SK-N-MC (cell line): ENCODE results near the gene LINGO1.

Source experiments
- EZH2 ChIP-seq: fragments of 200-600 bp; sonication (generic); IDR thresholded peaks from one replicate; pipeline ENCODE4 v1.6.1; 2017; ENCODE audit warnings: antibody characterized with exemption
- POLR2AphosphoS5 ChIP-seq: IDR thresholded peaks from 2 replicates; pipeline ENCODE4 v1.6.1; 2012; ENCODE audit warnings: mild to moderate bottlenecking, low read depth, low read length, borderline replicate concordance

- TF ChIP-seq POLR2AphosphoS5 (no peak), EZH2 (no peak)
These were observed 12.8 kb downstream of the LINGO1 start for GRCh38 chr15:77619883-77620282.
